Esophagus muscularis mucosa (tissue), 4 donors: ENCODE data around the gene MYH16. TPM values are rescaled to one million over a fixed set of nuclear protein-coding genes. Genes with fewer than 3 reads are reported as not detected.
"Not testable (repeated sequence)": the region's sequence is repeated elsewhere in the genome, so short reads cannot be mapped to it uniquely, and the experiment has no call there.

Experiments used
- DNase-seq: peaks from one replicate; pipeline ENCODE4 v3.0.0-alpha.2; 2017; ENCODE audit errors: extremely low spot score
- H3K27ac ChIP-seq, 4 donors: fragments of 200-600 bp; sonication (generic); replicated peaks in 1 of 4; 1 replicate in 3 of 4; 2 replicates in 1 of 4; pipeline ENCODE4 v1.5.1; 2016 to 2019; ENCODE audit warnings: mild to moderate bottlenecking in 1 of 4
- H3K27me3 ChIP-seq, 4 donors: fragments of 200-600 bp; sonication (generic); one replicate each; pipeline versions ENCODE4 v1.5.1 to v1.6.0; 2016 to 2019
- H3K36me3 ChIP-seq, 4 donors: fragments of 200-600 bp; sonication (generic); one replicate each; pipeline ENCODE4 v1.5.1; 2016 to 2019
- H3K4me1 ChIP-seq, 4 donors: fragments of 200-600 bp; sonication (generic); one replicate each; pipeline ENCODE4 v1.5.1; 2016 to 2019
- H3K4me3 ChIP-seq, 4 donors: fragments of 200-600 bp; sonication (generic); 1 replicate in 2 of 4; 2 replicates in 2 of 4; pipeline ENCODE4 v1.5.1; 2016 to 2019; ENCODE audit warnings: mild to moderate bottlenecking in 4 of 4, moderate library complexity in 1 of 4
- H3K9me3 ChIP-seq, 4 donors: fragments of 200-600 bp; sonication (generic); 1 replicate in 3 of 4; 2 replicates in 1 of 4; pipeline ENCODE4 v1.5.1; 2016 to 2019
- CTCF ChIP-seq, 3 experiments: fragments of 200-600 bp in 2 of 3; fragments of 450-650 bp in 1 of 3; sonication (generic) in 2 of 3; IDR thresholded peaks; one replicate each; pipeline ENCODE4 v1.5.1; 2017 to 2019; ENCODE audit warnings: antibody characterized with exemption in 3 of 3, mild to moderate bottlenecking in 2 of 3, moderate library complexity in 1 of 3
- EP300 ChIP-seq: sonication (generic); formaldehyde crosslinking; IDR thresholded peaks from one replicate; pipeline ENCODE4 v1.6.1; 2017; ENCODE audit warnings: antibody characterized with exemption
- POLR2A ChIP-seq: fragments of 450-650 bp; IDR thresholded peaks from one replicate; pipeline ENCODE4 v1.6.1; 2017; ENCODE audit warnings: antibody characterized with exemption, moderate library complexity, mild to moderate bottlenecking, low read depth
- POLR2AphosphoS5 ChIP-seq, 2 donors: sonication (generic); formaldehyde crosslinking; IDR thresholded peaks; one replicate each; pipeline ENCODE4 v1.6.1; 2017; ENCODE audit warnings: antibody characterized with exemption in 2 of 2
- WGBS: methylation state at CpG from one replicate; pipeline ENCODE4 v1.1.5; 2018; 5-methylcytosine and 5-hydroxymethylcytosine counted together
- intact Hi-C: fragments of 100-400 bp; cut with DNase I; formaldehyde crosslinking; loops from one replicate; pipeline ENCODE4 v1.15.1; 2023
- total RNA-seq, 4 donors: library from RNA; depleted of rRNA; stranded (reverse); fragments of >200 nt; gene quantifications; one replicate each; pipeline versions ENCODE4 v1.1.0 to v1.2.1, GENCODE V29; 2016

The MYH16 gene
- total RNA-seq, 4 donors from 2014 or later, result not detected

DNA sequence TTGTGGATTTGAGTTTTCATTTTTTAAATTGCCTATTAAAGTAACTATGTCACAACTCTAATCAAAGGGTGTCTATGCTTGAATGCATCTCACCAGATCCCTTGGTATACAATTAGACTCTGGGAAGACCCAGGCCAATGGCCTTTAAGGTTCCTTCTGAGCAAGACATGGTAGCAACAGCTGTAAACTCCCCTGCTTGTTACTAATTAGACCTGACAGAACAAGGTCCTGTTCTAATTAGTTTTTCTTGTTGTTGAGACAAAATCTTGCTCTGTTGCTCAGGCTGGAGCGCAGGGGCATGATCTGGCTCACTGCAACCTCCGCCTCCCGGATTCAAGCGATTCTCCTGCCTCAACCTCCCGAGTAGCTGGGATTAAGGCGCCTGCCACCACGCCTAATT is 2.9 kb downstream of the MYH16 start:
- Histone ChIP-seq H3K4me3 (no peak overlapping the region), H3K27ac (no peak overlapping the region), H3K27me3 (peaks cover 0 to 13% (median 0%) of the 10 kb centered on the region in 4 donors), H3K4me1 (no peaks in the 10 kb centered on the region), H3K9me3 (no peaks in the 10 kb centered on the region), H3K36me3 (no peaks in the 10 kb centered on the region)
- intact Hi-C loops, result no loop called here
- 92% methylated on average over 7 of the region's 7 CpGs for WGBS
- TF ChIP-seq POLR2A, result no peak
- TF ChIP-seq EP300, result no peak
- TF ChIP-seq CTCF (IDR thresholded peaks at IDR 0.05), result no peak
- TF ChIP-seq POLR2AphosphoS5 (IDR thresholded peaks at IDR 0.05), result no peak
- DNase-seq, result no peak

GRCh38 chr7:99278180-99278579 is 5.5 kb downstream of the MYH16 start:
- H3K4me1 ChIP-seq, result no peaks in the 10 kb centered on the region
- no peak overlapping the region for H3K4me3 ChIP-seq
- DNase-seq, result no peak
- H3K27me3 ChIP-seq, result no peaks in the 10 kb centered on the region
- no peaks in the 10 kb centered on the region for H3K9me3 ChIP-seq
- 85% methylated on average over 5 of the region's 5 CpGs for WGBS
- no peak overlapping the region for H3K27ac ChIP-seq
- intact Hi-C loops, result no loop called here
- H3K36me3 ChIP-seq, result no peaks in the 10 kb centered on the region
- TF ChIP-seq CTCF (IDR thresholded peaks at IDR 0.05) (no peak), POLR2A (no peak), POLR2AphosphoS5 (IDR thresholded peaks at IDR 0.05) (no peak), EP300 (no peak)

GRCh38 chr7:99284165-99284564 is 11.5 kb downstream of the MYH16 start:
- H3K4me1 ChIP-seq, intact Hi-C loops, DNase-seq, H3K9me3 ChIP-seq, H3K27me3 ChIP-seq, H3K4me3 ChIP-seq, H3K36me3 ChIP-seq, H3K27ac ChIP-seq: not testable (repeated sequence)
- 97% methylated on average over 4 of the region's 4 CpGs for WGBS

- 92% methylated on average over 18 of the region's 23 CpGs for WGBS
- H3K27ac ChIP-seq, result no peak overlapping the region
- intact Hi-C loops, result no loop called here
Measured at GRCh38 chr7:99287779-99288534, 15.3 kb downstream of the MYH16 start.

GRCh38 chr7:99289185-99289584 is 16.5 kb downstream of the MYH16 start:
- intact Hi-C loops, result no loop called here
- H3K36me3 ChIP-seq, result no peaks in the 10 kb centered on the region
- no peak for DNase-seq
- H3K9me3 ChIP-seq, result no peaks in the 10 kb centered on the region
- H3K27ac ChIP-seq, result no peak overlapping the region
- TF ChIP-seq EP300 (no peak), POLR2A (no peak)
- H3K4me1 ChIP-seq, result no peaks in the 10 kb centered on the region
- H3K27me3 ChIP-seq, result no peaks in the 10 kb centered on the region
- 81% methylated on average over 9 of the region's 9 CpGs for WGBS
- no peak overlapping the region for H3K4me3 ChIP-seq

More at GRCh38 chr7:99287779-99288534, 15.3 kb downstream of the MYH16 start:
- H3K9me3 ChIP-seq, result no peaks in the 10 kb centered on the region
- H3K4me3 ChIP-seq, result no peak overlapping the region
- DNase-seq, result no peak
- no peaks in the 10 kb centered on the region for H3K36me3 ChIP-seq
- H3K4me1 ChIP-seq, result no peaks in the 10 kb centered on the region
- no peak for TF ChIP-seq EP300
- TF ChIP-seq POLR2A, result no peak
- TF ChIP-seq CTCF (IDR thresholded peaks at IDR 0.05), result no peak
- TF ChIP-seq POLR2AphosphoS5 (IDR thresholded peaks at IDR 0.05), result no peak
- H3K27me3 ChIP-seq, result no peaks in the 10 kb centered on the region

DNA sequence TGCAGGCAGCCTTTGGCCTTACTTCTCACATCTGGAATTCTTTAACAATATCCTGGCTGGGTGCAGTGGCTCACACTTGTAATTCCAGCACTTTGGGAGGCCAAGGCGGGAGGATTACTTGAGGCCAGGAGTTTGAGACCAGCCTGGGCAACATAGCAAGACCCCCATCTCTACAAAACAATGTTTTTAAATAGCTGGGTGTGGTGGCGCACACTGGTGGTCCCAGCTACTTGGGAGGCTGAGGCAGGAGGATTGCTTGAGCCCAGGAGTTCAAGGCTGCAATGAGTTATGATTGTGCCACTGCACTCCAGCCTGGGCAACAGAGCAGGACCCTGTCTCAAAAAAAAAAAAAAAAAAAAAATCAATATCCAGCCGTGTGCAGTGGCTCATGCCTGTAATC is 17.5 kb downstream of the MYH16 start:
- H3K9me3 ChIP-seq, H3K36me3 ChIP-seq, intact Hi-C loops, H3K27me3 ChIP-seq, H3K27ac ChIP-seq, H3K4me3 ChIP-seq, H3K4me1 ChIP-seq, DNase-seq: not testable (repeated sequence)
- WGBS, result 78% methylated on average over 3 of the region's 3 CpGs
